AG04449 (cell line): ENCODE results near the gene NCOA7.
"Not testable (repeated sequence)": the region's sequence is repeated elsewhere in the genome, so short reads cannot be mapped to it uniquely, and the experiment has no call there.

Source experiments
- CTCF ChIA-PET: fragments of 350-600 bp; formaldehyde crosslinking; extraction: SDS; loops from one replicate; lab custom pipeline; 2021; ENCODE audit warnings: antibody characterized with exemption; lab: Yijun Ruan, JAX
- POLR2A ChIA-PET: fragments of 400-600, 350-600 bp; formaldehyde crosslinking; extraction: SDS; loops from one replicate; lab custom pipeline; 2020; ENCODE audit warnings: antibody characterized with exemption, inconsistent platforms; lab: Yijun Ruan, JAX
- DNase-seq: peaks from one replicate; pipeline ENCODE4 v3.0.0-alpha.2; 2010; ENCODE audit warnings: low read depth, low spot score
- H3K4me3 ChIP-seq: 2 replicates; pipeline ENCODE4 v1.5.1; 2011; ENCODE audit warnings: low read depth, mild to moderate bottlenecking, control low read depth, low read length
- TF ChIP-seq, protein P1 (sequence below): IDR thresholded peaks from one replicate; pipeline ENCODE4 v1.5.1; 2011; ENCODE audit warnings: mild to moderate bottlenecking, moderate library complexity, low read length, control low read depth, inconsistent platforms; ENCODE audit not compliant: insufficient read depth; ENCODE audit errors: missing control alignments

Gene NCOA7

GRCh38 chr6:125764121-125764671 is 26.6 kb upstream of the NCOA7 start:
- POLR2A ChIA-PET, result no interaction called here
- TF ChIP-seq, protein P1, sequence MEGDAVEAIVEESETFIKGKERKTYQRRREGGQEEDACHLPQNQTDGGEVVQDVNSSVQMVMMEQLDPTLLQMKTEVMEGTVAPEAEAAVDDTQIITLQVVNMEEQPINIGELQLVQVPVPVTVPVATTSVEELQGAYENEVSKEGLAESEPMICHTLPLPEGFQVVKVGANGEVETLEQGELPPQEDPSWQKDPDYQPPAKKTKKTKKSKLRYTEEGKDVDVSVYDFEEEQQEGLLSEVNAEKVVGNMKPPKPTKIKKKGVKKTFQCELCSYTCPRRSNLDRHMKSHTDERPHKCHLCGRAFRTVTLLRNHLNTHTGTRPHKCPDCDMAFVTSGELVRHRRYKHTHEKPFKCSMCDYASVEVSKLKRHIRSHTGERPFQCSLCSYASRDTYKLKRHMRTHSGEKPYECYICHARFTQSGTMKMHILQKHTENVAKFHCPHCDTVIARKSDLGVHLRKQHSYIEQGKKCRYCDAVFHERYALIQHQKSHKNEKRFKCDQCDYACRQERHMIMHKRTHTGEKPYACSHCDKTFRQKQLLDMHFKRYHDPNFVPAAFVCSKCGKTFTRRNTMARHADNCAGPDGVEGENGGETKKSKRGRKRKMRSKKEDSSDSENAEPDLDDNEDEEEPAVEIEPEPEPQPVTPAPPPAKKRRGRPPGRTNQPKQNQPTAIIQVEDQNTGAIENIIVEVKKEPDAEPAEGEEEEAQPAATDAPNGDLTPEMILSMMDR, result no peak
- no peak for DNase-seq
- CTCF ChIA-PET, result interaction anchor here (0.7 to 24.4 kb wide), 4 partner anchors 10 to 452 kb away, joined by 4 to 488 read pairs (median 10); no protein-coding TSS in a partner anchor
- H3K4me3 ChIP-seq, result no peak overlapping the region

GRCh38 chr6:125765944-125766343 is 24.8 kb upstream of the NCOA7 start:
- DNase-seq, result no peak
- TF ChIP-seq, protein P1, result no peak
- CTCF ChIA-PET, result interaction anchor here (0.6 to 24.4 kb wide), 5 partner anchors 8 to 656 kb away, joined by 3 to 488 read pairs (median 4); no protein-coding TSS in a partner anchor
- POLR2A ChIA-PET, result no interaction called here
- no peak overlapping the region for H3K4me3 ChIP-seq

DNA sequence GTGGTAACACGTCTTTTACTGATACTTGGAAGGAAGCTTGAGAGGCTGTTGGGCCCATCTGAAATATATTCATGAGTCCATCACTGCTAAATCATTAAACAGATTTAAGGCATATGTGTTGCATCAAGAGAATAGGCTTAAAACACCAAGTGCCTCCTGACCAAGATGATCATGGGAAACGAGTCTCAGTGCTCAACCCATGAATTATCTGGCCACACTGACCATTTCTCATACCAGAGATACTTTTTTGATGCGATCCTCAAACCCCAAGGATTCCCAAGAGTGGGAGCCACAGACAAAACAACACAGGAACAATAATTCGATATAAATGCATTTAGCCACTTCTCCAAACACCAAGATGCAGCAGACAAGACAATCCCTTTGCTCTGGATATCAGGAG is 24.1 kb upstream of the NCOA7 start:
- ChIA-PET POLR2A (no interaction called here), CTCF (interaction anchor here (0.8 to 24.4 kb wide), 7 partner anchors 11 to 896 kb away, joined by 3 to 488 read pairs (median 3); no protein-coding TSS in a partner anchor)
- no peak overlapping the region for H3K4me3 ChIP-seq
- TF ChIP-seq, protein P1, result no peak
- no peak for DNase-seq

DNA sequence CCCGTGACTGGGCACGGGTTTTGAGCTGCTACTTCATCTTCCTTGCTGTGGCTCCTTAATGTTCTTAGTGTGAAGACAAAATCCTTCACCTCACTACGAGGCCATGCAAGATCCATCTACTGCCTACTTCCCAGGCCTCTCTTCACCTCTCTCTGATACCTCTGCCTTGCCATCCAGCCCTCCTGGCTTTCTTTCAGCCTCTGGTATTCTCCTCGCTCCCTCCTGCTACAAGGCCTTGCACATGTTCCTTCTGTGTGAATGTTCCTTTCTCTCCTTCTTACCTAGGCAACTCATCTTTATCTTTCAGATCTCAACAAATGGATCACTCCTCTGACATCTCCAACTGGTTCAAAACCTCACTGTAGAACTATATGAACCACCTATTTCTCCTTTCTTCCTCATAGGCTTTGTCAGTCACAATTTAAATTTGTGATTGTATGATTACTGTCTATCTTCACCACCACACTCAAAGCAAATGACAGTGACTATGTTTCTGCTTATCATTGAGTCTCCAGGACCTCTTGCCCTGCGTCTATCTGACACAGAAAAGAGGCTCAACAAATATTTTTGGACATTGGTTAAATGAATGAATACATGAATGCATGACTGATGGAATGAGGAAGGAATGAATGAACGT is 21.5 kb upstream of the NCOA7 start:
- ChIA-PET CTCF (interaction anchor here (0.9 to 24.4 kb wide), 11 partner anchors 8 to 623 kb away, joined by 3 to 488 read pairs (median 5); partner anchors contain the start of gene TPD52L1), POLR2A (no interaction called here)
- no peak overlapping the region for H3K4me3 ChIP-seq
- TF ChIP-seq, protein P1, result no peak
- no peak for DNase-seq

DNA sequence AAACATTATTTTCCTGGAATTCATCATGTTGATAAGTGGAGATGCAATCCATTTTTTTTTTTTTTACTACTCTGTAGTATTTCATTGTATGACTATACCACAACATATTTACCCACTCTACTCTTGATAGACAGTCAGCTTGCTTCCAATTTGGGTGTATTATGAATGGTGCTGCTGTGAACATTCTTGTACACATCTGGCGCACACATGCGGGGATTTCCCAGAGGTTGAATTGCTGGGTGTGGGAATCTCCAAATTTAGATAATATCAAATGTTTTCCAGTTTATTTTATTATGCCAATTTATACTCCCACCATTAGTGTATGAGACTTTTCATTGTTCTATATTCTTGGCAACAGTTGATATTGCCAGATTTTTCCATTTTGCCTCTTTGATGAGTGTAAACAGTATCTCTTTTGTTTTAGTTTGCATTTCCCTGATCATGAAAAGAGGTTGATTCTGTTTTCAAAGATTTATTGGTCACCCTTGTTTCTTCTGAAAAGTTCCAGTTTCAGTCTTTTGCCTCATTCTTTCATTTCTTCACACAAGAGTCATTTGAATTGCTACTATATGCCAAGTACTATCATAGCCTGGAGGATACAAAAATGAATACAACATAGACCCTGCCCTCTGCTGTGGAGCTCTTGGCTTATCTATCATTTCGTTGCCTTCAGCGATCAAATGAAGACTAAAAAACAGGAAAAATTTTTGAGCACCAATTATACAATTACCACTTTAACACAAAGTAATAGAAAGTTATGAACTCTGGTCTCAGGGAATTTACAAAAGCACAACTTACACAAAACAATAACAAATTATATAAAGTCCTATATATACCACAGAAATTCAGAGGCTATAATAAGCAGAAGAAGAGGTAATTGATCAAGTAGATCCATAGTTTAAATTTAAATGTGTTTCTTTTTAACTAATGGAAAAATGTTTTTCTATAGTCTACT is 17.1 kb upstream of the NCOA7 start:
- POLR2A ChIA-PET, result no interaction called here
- TF ChIP-seq, protein P1, result no peak
- DNase-seq, result no peak
- CTCF ChIA-PET, result interaction anchor here (0.8 to 2.5 kb wide), 2 partner anchors 8 to 463 kb away, joined by 3 to 12 read pairs; no protein-coding TSS in a partner anchor
- H3K4me3 ChIP-seq, result no peak overlapping the region

DNA sequence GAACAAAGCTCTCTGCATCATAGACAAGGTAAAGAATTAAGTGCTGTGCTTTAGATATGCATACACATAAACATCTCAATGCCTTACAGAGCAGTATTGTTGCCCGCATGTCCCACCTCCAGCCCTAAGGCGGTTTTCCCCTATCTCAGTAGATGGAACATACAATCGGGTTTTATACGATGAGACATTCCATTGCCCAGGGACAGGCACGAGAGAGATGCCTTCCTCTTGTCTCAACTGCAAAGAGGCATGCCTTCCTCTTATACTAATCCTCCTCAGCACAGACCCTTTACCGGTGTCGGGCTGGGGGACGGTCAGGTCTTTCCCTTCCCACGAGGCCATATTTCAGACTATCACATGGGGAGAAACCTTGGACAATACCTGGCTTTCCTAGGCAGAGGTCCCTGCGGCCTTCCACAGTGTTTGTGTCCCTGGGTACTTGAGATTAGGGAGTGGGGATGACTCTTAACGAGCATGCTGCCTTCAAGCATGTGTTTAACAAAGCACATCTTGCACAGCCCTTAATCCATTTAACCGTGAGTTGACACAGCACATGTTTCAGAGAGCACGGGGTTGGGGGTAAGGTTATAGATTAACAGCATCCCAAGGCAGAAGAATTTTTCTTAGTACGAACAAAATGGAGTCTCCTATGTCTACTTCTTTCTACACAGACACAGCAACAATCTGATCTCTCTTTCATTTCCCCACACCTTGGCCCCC is 14.5 kb upstream of the NCOA7 start:
- CTCF ChIA-PET, result not testable (repeated sequence)

More for the DNA sequence above, 14.5 kb upstream of the NCOA7 start:
- H3K4me3 ChIP-seq, DNase-seq: not testable (repeated sequence)
- POLR2A ChIA-PET, result interaction anchor here (0.7 kb wide), 1 partner anchor 519 kb away, joined by 5 read pairs; no protein-coding TSS in a partner anchor
